Duodenal mucosa (tissue), 2 donors: ENCODE results near the gene SRPK1.

Experiments
- H3K27ac ChIP-seq: one replicate; pipeline ENCODE4 v1.7.0; 2013; ENCODE audit warnings: low read depth, low read length
- H3K27me3 ChIP-seq, 2 donors: one replicate each; pipeline ENCODE4 v1.7.0; 2013; ENCODE audit warnings: low read length in 2 of 2, control low read depth in 1 of 2; ENCODE audit not compliant: insufficient read depth in 2 of 2, control insufficient read depth in 1 of 2
- H3K36me3 ChIP-seq, 2 donors: one replicate each; pipeline ENCODE4 v1.7.0; 2013; ENCODE audit warnings: low read length in 2 of 2, control low read depth in 1 of 2; ENCODE audit not compliant: insufficient read depth in 2 of 2, control insufficient read depth in 1 of 2
- H3K4me1 ChIP-seq, 2 donors: one replicate each; pipeline ENCODE4 v1.7.0; 2013; ENCODE audit warnings: low read length in 2 of 2, control low read depth in 1 of 2; ENCODE audit not compliant: insufficient read depth in 2 of 2, control insufficient read depth in 1 of 2
- H3K4me3 ChIP-seq, 2 donors: one replicate each; pipeline ENCODE4 v1.7.0; 2013; ENCODE audit warnings: low read length in 2 of 2, low read depth in 1 of 2
- H3K9ac ChIP-seq, 2 donors: one replicate each; pipeline ENCODE4 v1.7.0; 2013; ENCODE audit warnings: low read length in 2 of 2, low read depth in 1 of 2
- H3K9me3 ChIP-seq, 2 donors: one replicate each; pipeline ENCODE4 v1.7.0; 2013; ENCODE audit warnings: low read length in 2 of 2, control low read depth in 1 of 2; ENCODE audit not compliant: control insufficient read depth in 1 of 2

Gene SRPK1

DNA sequence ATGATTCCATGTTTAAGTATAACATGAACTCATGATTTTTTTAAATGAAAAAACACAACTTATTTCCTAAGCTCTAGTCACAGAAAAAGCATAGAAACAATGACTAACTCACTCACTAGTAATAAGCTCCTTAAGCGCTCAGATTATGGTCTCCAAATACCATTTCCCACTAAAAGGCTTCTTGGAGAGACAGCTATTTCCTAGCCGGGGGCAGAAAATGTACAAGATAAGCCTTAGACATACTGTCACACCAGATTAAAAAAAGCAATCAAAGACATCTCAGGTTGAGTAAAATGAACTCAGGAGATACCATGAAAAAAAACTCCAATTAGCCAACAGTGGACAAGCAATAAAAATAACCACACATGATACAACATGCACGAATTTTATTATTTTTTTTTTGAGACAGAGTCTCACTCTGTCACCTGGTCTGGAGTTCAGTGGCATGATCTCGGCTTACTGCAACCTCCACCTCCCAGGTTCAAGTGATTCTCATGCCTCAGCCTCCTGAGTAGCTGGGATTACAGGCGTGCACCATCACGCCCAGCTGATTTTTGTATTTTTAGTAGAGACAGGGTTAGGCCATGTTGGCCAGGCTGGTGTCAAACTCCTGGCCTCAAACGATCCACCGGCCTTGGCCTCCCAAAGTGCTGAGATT, 14.9 kb downstream of the SRPK1 start:
- H3K27me3 ChIP-seq, result no peaks in the 10 kb centered on the region
- H3K36me3 ChIP-seq, result peaks cover 3 to 35% of the 10 kb centered on the region in 2 donors
- H3K4me1 ChIP-seq, result no peaks in the 10 kb centered on the region
- no peak overlapping the region for H3K4me3 ChIP-seq
- no peak overlapping the region for H3K27ac ChIP-seq
- H3K9me3 ChIP-seq, result peaks cover 0 to 20% of the 10 kb centered on the region in 2 donors
- H3K9ac ChIP-seq, result no peak overlapping the region

DNA sequence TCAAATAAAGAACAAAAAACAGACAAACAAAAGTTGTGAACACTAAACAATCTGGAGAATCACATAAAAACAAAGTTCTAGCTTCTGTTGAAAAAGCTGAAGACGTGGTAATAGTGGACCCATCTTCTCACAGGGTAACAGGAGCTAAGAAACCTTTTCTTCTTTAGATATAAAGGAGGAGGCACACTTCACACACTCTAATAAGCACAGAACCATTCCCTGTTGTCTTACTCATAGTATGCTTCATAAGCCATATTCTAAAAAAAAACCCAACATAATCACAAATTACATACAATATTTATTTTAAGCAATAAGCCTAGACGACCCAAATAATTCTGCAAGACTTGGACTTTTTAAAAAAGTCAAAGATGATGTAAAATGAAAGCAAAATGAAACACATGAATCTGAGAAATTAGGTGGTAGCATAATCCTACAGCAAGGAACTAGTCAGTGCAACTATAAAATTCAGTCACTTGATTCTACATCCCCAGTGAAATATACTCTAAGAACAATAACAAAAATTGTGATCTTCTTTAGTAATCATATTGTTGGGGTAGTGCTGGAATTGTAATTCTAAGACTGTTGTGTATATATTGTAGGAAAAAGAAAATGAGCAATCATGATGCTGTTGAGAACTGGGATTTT, 15.6 kb downstream of the SRPK1 start:
- Histone ChIP-seq H3K4me1 (no peaks in the 10 kb centered on the region), H3K9ac (no peak overlapping the region), H3K27me3 (no peaks in the 10 kb centered on the region), H3K36me3 (peaks cover 3 to 30% of the 10 kb centered on the region in 2 donors), H3K9me3 (peaks cover 0 to 13% of the 10 kb centered on the region in 2 donors), H3K4me3 (no peak overlapping the region), H3K27ac (no peak overlapping the region)

DNA sequence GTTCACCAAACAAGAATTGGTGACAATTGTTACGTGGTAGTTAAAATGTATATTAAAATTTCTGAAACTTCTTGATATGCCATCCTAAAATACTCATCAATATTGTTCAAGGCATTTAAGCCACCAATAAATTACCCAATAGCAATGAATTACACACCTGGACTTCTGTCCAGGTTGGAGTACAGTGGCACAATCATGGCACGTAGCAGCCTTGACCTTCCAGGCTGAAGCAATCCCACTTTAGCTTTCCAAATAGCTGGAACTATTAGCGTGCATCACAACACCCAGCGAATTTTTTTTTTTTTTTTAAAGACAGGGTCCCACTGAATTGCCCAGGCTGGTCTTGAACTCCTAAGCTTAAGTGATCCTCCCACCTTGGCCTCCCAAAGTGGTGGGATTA, 17.2 kb downstream of the SRPK1 start:
- no peaks in the 10 kb centered on the region for H3K27me3 ChIP-seq
- peaks cover 0 to 1% of the 10 kb centered on the region in 2 donors for H3K9me3 ChIP-seq
- H3K36me3 ChIP-seq, result peaks cover 3 to 19% of the 10 kb centered on the region in 2 donors
- H3K9ac ChIP-seq, result no peak overlapping the region
- no peak overlapping the region for H3K4me3 ChIP-seq
- H3K27ac ChIP-seq, result no peak overlapping the region
- no peaks in the 10 kb centered on the region for H3K4me1 ChIP-seq

GRCh38 chr6:35900448-35900847, 20.4 kb downstream of the SRPK1 start:
- H3K27ac ChIP-seq, result no peak overlapping the region
- peaks cover 3 to 14% of the 10 kb centered on the region in 2 donors for H3K36me3 ChIP-seq

GRCh38 chr6:35898003-35898402, 22.9 kb downstream of the SRPK1 start:
- Histone ChIP-seq H3K36me3 (peaks cover 0 to 8% of the 10 kb centered on the region in 2 donors), H3K4me3 (no peak overlapping the region), H3K9ac (no peak overlapping the region), H3K27ac (no peak overlapping the region), H3K27me3 (no peaks in the 10 kb centered on the region), H3K4me1 (no peaks in the 10 kb centered on the region), H3K9me3 (no peaks in the 10 kb centered on the region)

More at GRCh38 chr6:35900448-35900847, 20.4 kb downstream of the SRPK1 start:
- Histone ChIP-seq H3K9ac (no peak overlapping the region), H3K27me3 (no peaks in the 10 kb centered on the region), H3K4me1 (no peaks in the 10 kb centered on the region), H3K9me3 (no peaks in the 10 kb centered on the region), H3K4me3 (no peak overlapping the region)

DNA sequence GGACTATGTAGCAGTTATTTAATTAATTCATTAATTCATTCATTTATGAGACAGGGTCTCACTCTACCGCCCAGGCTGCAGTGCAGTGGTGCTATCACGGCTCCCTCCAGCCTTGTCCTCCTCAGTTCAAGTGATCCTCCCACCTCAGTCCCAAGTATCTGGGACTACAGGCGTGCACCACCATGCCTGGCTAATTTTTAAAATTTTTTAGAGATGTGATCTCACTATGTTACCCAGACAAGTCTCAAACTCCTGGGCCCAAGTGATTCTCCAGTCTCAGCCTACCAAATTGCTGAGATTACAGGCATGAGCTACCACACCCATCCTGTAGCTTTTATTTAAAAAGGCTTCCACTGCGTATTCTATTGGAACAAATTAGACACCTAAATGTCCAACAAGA, 23.4 kb downstream of the SRPK1 start:
- no peak overlapping the region for H3K9ac ChIP-seq
- H3K9me3 ChIP-seq, result no peaks in the 10 kb centered on the region
- no peak overlapping the region for H3K27ac ChIP-seq
- no peaks in the 10 kb centered on the region for H3K27me3 ChIP-seq
- no peak overlapping the region for H3K4me3 ChIP-seq
- H3K36me3 ChIP-seq, result peaks cover 0 to 8% of the 10 kb centered on the region in 2 donors
- H3K4me1 ChIP-seq, result no peaks in the 10 kb centered on the region

- H3K9ac ChIP-seq, result no peak overlapping the region
- H3K27ac ChIP-seq, result no peak overlapping the region
These were observed 23.9 kb downstream of the SRPK1 start for GRCh38 chr6:35897036-35897435.

GRCh38 chr6:35896228-35896627, 24.7 kb downstream of the SRPK1 start:
- H3K9me3 ChIP-seq, result no peaks in the 10 kb centered on the region
- H3K4me3 ChIP-seq, result no peak overlapping the region
- no peak overlapping the region for H3K9ac ChIP-seq
- H3K4me1 ChIP-seq, result no peaks in the 10 kb centered on the region
- peaks cover 0 to 8% of the 10 kb centered on the region in 2 donors for H3K36me3 ChIP-seq
- no peak overlapping the region for H3K27ac ChIP-seq
- H3K27me3 ChIP-seq, result no peaks in the 10 kb centered on the region

More at GRCh38 chr6:35897036-35897435, 23.9 kb downstream of the SRPK1 start:
- peaks cover 0 to 8% of the 10 kb centered on the region in 2 donors for H3K36me3 ChIP-seq
- H3K9me3 ChIP-seq, result no peaks in the 10 kb centered on the region
- no peaks in the 10 kb centered on the region for H3K4me1 ChIP-seq
- H3K27me3 ChIP-seq, result no peaks in the 10 kb centered on the region
- H3K4me3 ChIP-seq, result no peak overlapping the region

- Histone ChIP-seq H3K36me3 (peaks cover 0 to 8% of the 10 kb centered on the region in 2 donors), H3K9me3 (no peaks in the 10 kb centered on the region), H3K27ac (no peak overlapping the region), H3K4me1 (no peaks in the 10 kb centered on the region), H3K27me3 (no peaks in the 10 kb centered on the region), H3K9ac (no peak overlapping the region), H3K4me3 (no peak overlapping the region)
These were observed 25.3 kb downstream of the SRPK1 start for GRCh38 chr6:35895560-35895959.

- Histone ChIP-seq H3K27me3 (no peaks in the 10 kb centered on the region), H3K9me3 (no peaks in the 10 kb centered on the region), H3K9ac (no peak overlapping the region), H3K4me3 (no peak overlapping the region), H3K27ac (no peak overlapping the region), H3K4me1 (no peaks in the 10 kb centered on the region), H3K36me3 (peaks cover 0 to 4% of the 10 kb centered on the region in 2 donors)
These were observed 26.1 kb downstream of the SRPK1 start for GRCh38 chr6:35894776-35895175.
